GM23338 (cell line): ENCODE measurements around the gene C3orf62. TPM values are rescaled to one million over a fixed set of nuclear protein-coding genes. Genes with fewer than 3 reads are reported as not detected.

Experiments used
- ATAC-seq: fragments of 200-7000 bp; cut with Tn5 transposase; 3 replicates; pipeline ENCODE4 v1.9.1; 2020
- DNase-seq: peaks from one replicate; pipeline ENCODE4 v3.0.0-alpha.2; 2015; ENCODE audit warnings: low spot score
- H2AFZ ChIP-seq: fragments of 200-600 bp; sonication (generic); 2 replicates; pipeline ENCODE4 v1.8.0; 2016; ENCODE audit warnings: antibody characterized with exemption, mild to moderate bottlenecking, moderate library complexity
- H3F3A ChIP-seq: fragments of 200-600 bp; sonication (generic); replicated peaks from 2 replicates; pipeline ENCODE4 v1.8.0; 2017; ENCODE audit warnings: antibody characterized with exemption, mixed run types, low read depth
- H3K27ac ChIP-seq: fragments of 200-600 bp; sonication (generic); 2 replicates; pipeline ENCODE4 v1.6.1; 2016; ENCODE audit warnings: low read depth
- H3K27me3 ChIP-seq: fragments of 200-600 bp; sonication (generic); 2 replicates; pipeline ENCODE4 v1.8.0; 2016; ENCODE audit warnings: mild to moderate bottlenecking, mixed run types, moderate library complexity; ENCODE audit not compliant: insufficient read depth
- H3K36me3 ChIP-seq: fragments of 200-600 bp; sonication (generic); 2 replicates; pipeline ENCODE4 v1.8.0; 2016; ENCODE audit warnings: mild to moderate bottlenecking; ENCODE audit not compliant: insufficient read depth
- H3K4me1 ChIP-seq: fragments of 200-600 bp; sonication (generic); 2 replicates; pipeline ENCODE4 v1.8.0; 2016; ENCODE audit warnings: mild to moderate bottlenecking, moderate library complexity; ENCODE audit not compliant: insufficient read depth
- H3K4me2 ChIP-seq: fragments of 200-600 bp; sonication (generic); 2 replicates; pipeline ENCODE4 v1.7.1; 2017; ENCODE audit warnings: mixed run types
- H3K4me3 ChIP-seq: fragments of 200-600 bp; sonication (generic); 2 replicates; pipeline ENCODE4 v1.6.1; 2016; ENCODE audit warnings: mixed run types
- H3K79me2 ChIP-seq: fragments of 200-600 bp; sonication (generic); replicated peaks from 2 replicates; pipeline ENCODE4 v1.8.0; 2017; ENCODE audit warnings: mild to moderate bottlenecking; ENCODE audit not compliant: insufficient read depth
- H3K9me2 ChIP-seq: fragments of 200-600 bp; sonication (generic); 2 replicates; pipeline ENCODE4 v1.8.0; 2017; ENCODE audit not compliant: insufficient read depth
- H4K20me1 ChIP-seq: fragments of 200-600 bp; sonication (generic); replicated peaks from 2 replicates; pipeline ENCODE4 v1.8.0; 2017; ENCODE audit warnings: mild to moderate bottlenecking; ENCODE audit not compliant: insufficient read depth
- H3K27ac Mint-ChIP-seq: 2 replicates; pipeline ENCODE4 v1.8.0; 2020; ENCODE audit warnings: inconsistent platforms, mild to moderate bottlenecking, moderate library complexity, mixed read lengths
- H3K27me3 Mint-ChIP-seq: 3 replicates; pipeline ENCODE4 v1.8.0; 2022; ENCODE audit warnings: low read depth, mild to moderate bottlenecking, moderate library complexity, mixed read lengths, inconsistent platforms; ENCODE audit not compliant: insufficient read depth, poor library complexity
- H3K36me3 Mint-ChIP-seq: 3 replicates; pipeline ENCODE4 v1.8.0; 2021; ENCODE audit warnings: low read depth, mild to moderate bottlenecking, inconsistent platforms, moderate library complexity, mixed read lengths
- H3K4me1 Mint-ChIP-seq: 3 replicates; pipeline ENCODE4 v1.8.0; 2020; ENCODE audit warnings: mild to moderate bottlenecking, inconsistent platforms, mixed read lengths
- H3K4me3 Mint-ChIP-seq: 3 replicates; pipeline ENCODE4 v1.8.0; 2021; ENCODE audit warnings: moderate library complexity, mild to moderate bottlenecking, inconsistent platforms, mixed read lengths
- H3K9me3 Mint-ChIP-seq: 3 replicates; pipeline ENCODE4 v1.8.0; 2020; ENCODE audit warnings: moderate library complexity, mild to moderate bottlenecking, inconsistent platforms, mixed read lengths
- CREB1 ChIP-seq: fragments of 250-450 bp; sonication (Bioruptor Pico); IDR thresholded peaks from 2 replicates; pipeline ENCODE4 v1.5.0; 2020; ENCODE audit warnings: low read depth, mild to moderate bottlenecking, moderate library complexity
- EZH2 ChIP-seq: fragments of 200-600 bp; sonication (generic); IDR thresholded peaks from one replicate; pipeline ENCODE4 v1.8.0; 2017; ENCODE audit warnings: antibody characterized with exemption, mild to moderate bottlenecking, low read depth; ENCODE audit not compliant: unreplicated experiment
- EZH2phosphoT487 ChIP-seq: fragments of 200-600 bp; sonication (generic); IDR thresholded peaks from one replicate; pipeline ENCODE4 v1.8.1; 2018; ENCODE audit warnings: antibody characterized with exemption; ENCODE audit not compliant: unreplicated experiment
- JUNB ChIP-seq: IDR thresholded peaks from one replicate; pipeline ENCODE4 v1.6.1; 2016; ENCODE audit warnings: antibody characterized with exemption; ENCODE audit not compliant: unreplicated experiment
- NANOG ChIP-seq: IDR thresholded peaks from 2 replicates; pipeline ENCODE4 v1.6.1; 2016; ENCODE audit warnings: antibody characterized with exemption, borderline replicate concordance
- POLR2AphosphoS5 ChIP-seq: IDR thresholded peaks from 2 replicates; pipeline ENCODE4 v1.6.1; 2016; ENCODE audit warnings: antibody characterized with exemption, low read depth
- STAT1 ChIP-seq: IDR thresholded peaks from one replicate; pipeline ENCODE4 v1.6.1; 2016; ENCODE audit warnings: antibody characterized with exemption; ENCODE audit not compliant: unreplicated experiment
- ZNF114 ChIP-seq: fragments of 250-450 bp; sonication (Bioruptor Pico); IDR thresholded peaks from 2 replicates; pipeline ENCODE4 v1.5.0; 2020; ENCODE audit warnings: mild to moderate bottlenecking, moderate library complexity
- ZNF331 ChIP-seq: fragments of 250-450 bp; sonication (Bioruptor Pico); IDR thresholded peaks from 2 replicates; pipeline ENCODE4 v1.5.0; 2020; ENCODE audit warnings: low read depth, mild to moderate bottlenecking, moderate library complexity
- ZNF462 ChIP-seq: fragments of 250-450 bp; sonication (Bioruptor Pico); IDR thresholded peaks from 2 replicates; pipeline ENCODE4 v1.5.0; 2020; ENCODE audit warnings: mild to moderate bottlenecking, moderate library complexity
- polyA plus RNA-seq: library from polyadenylated mRNA; unstranded; fragments of >200 nt; fragmentation: Nextera tagmentation; extraction: Ambion mirVana; gene quantifications from 2 replicates; pipeline ENCODE4 v1.2.1, GENCODE V29; 2016
- total RNA-seq: library from RNA; depleted of rRNA; stranded (reverse); fragments of >200 nt; shearing (Covaris generic); gene quantifications from 2 replicates; pipeline ENCODE4 v1.2.3, GENCODE V29; 2014

Gene C3orf62
- total and polyA plus RNA-seq, 2 experiments from 2014 or later = 1.6 to 2.4 TPM

DNA sequence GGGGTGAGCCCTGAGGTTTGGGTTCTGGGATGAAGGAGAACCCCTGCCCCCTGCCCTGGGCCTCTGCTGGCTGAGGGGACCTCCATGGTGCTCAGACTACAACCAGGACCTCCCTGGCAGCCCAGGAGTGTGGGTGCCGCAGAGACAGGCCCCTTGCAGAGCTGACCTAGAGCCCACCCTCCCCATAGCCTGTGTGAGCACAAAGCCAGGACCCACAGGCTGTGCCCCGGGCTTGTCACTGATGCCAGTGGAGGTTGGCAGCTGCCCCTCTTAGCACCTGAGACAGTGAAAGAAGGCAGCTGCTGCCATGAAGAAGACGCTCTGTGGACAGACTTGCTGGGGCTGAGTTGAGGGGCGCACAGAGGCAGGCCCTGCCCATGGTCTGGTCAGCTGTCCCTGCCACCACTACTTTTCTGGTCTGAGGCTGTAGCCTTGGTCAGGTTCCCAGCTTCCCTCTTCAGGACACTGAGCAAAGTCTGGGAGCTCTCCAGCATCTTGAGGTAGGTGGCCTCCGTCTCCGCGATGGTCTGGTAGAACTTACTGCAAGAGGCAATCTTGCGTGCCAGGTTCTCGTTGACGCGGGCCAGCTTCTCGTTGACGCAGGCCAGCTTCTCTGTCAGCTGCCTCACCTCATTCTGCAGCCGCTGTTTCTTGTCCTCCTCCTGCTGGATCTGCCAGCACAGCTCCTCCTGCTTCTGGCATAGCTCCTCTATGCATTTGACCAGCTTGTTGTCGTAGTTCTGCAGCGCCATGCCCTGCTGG, 39.8 kb upstream of the C3orf62 start (continued):
- TF ChIP-seq ZNF462 (CRISPR knock-in tag) = no peak
- no peak for TF ChIP-seq EZH2phosphoT487
- no peak for TF ChIP-seq JUNB
- no peak for TF ChIP-seq CREB1
- TF ChIP-seq EZH2 = no peak
- TF ChIP-seq ZNF114 (CRISPR knock-in tag) = no peak
- TF ChIP-seq STAT1 = no peak
- no peak for TF ChIP-seq NANOG

- peaks cover 2% of the 10 kb centered on the region for H3K27me3 Mint-ChIP-seq
- no peaks in the 10 kb centered on the region for H4K20me1 ChIP-seq
- no peak overlapping the region for H3K4me3 ChIP-seq
- H3K9me3 Mint-ChIP-seq = no peaks in the 10 kb centered on the region
- no peak overlapping the region for H3K27ac Mint-ChIP-seq
- H3K27ac ChIP-seq = no peak overlapping the region
- H3K36me3 ChIP-seq = peaks cover 10% of the 10 kb centered on the region; the same call in 1 of the 2 replicates
- H3K4me2 ChIP-seq = no peak overlapping the region
- peaks cover 18% of the 10 kb centered on the region for H3K36me3 Mint-ChIP-seq
- ATAC-seq (no peak), DNase-seq (no peak)
- no peaks in the 10 kb centered on the region for H3K9me2 ChIP-seq
- peaks cover 5% of the 10 kb centered on the region; the same call in 2 of the 3 replicates for H3K4me1 Mint-ChIP-seq
- H2AFZ ChIP-seq = no peak overlapping the region
- no peaks in the 10 kb centered on the region for H3K79me2 ChIP-seq
- H3K27me3 ChIP-seq = no peaks in the 10 kb centered on the region
- H3K4me1 ChIP-seq = no peaks in the 10 kb centered on the region; the same call in 1 of the 2 replicates
- H3F3A ChIP-seq = no peaks in the 10 kb centered on the region
- H3K4me3 Mint-ChIP-seq = no peak overlapping the region
- no peak for TF ChIP-seq EZH2phosphoT487
- TF ChIP-seq POLR2AphosphoS5 = no peak
- no peak for TF ChIP-seq ZNF331 (CRISPR knock-in tag)
Observed at GRCh38 chr3:49313896-49314688, 37.1 kb upstream of the C3orf62 start.
